Activated naive CD4-positive, alpha-beta T cell treated with anti-CD3 and anti-CD28 coated beads, Interleukin-2, amount 10 ng/mL, durations not matched to agents 7 days and 5 days (primary cell): ENCODE data around the gene EGFLAM.

Experiments
- CTCF ChIA-PET: fragments of 350-600 bp; sonication (Branson Sonifier 250); formaldehyde crosslinking; loops from one replicate; lab custom pipeline; 2021; ENCODE audit warnings: antibody characterized with exemption; lab: Charles Lee
- DNase-seq: peaks from one replicate; pipeline ENCODE4 v3.0.0-alpha.2; 2020
- H3K27ac Mint-ChIP-seq: one replicate; pipeline ENCODE4 v1.8.0; 2021; ENCODE audit warnings: mild to moderate bottlenecking, moderate library complexity, mixed read lengths
- H3K27me3 Mint-ChIP-seq: one replicate; pipeline ENCODE4 v1.8.0; 2021; ENCODE audit warnings: mild to moderate bottlenecking, mixed read lengths
- H3K36me3 Mint-ChIP-seq: one replicate; pipeline ENCODE4 v1.8.0; 2021; ENCODE audit warnings: mixed read lengths
- H3K4me1 Mint-ChIP-seq: one replicate; pipeline ENCODE4 v1.8.0; 2021; ENCODE audit warnings: mixed read lengths
- H3K4me3 Mint-ChIP-seq: one replicate; pipeline ENCODE4 v1.8.0; 2021; ENCODE audit warnings: mild to moderate bottlenecking, moderate library complexity, mixed read lengths
- H3K9me3 Mint-ChIP-seq: one replicate; pipeline ENCODE4 v1.8.0; 2021; ENCODE audit warnings: mixed read lengths

The EGFLAM gene

DNA sequence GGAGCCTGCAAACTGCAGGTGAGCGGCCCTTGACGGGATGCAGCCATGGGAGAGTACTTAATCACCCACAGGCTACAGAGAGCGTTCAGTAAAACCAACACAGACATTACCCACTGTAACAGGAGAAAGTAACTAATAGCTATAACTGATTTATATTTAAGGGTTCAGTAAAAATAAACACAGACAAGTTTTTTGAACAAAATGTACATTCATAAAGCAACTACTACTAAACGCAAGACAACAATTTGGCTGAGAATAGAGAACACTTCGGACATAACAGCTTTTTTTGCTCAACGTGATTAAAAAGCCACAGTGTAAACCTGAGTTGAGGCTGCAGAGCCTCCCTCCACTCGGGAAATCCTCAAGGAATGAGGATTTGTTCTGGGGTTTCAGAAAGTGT lies 236.4 kb downstream of the EGFLAM start:
- H3K4me3 Mint-ChIP-seq, result no peak overlapping the region
- peaks cover 25% of the 10 kb centered on the region for H3K27me3 Mint-ChIP-seq
- H3K27ac Mint-ChIP-seq, result no peak overlapping the region
- no peak for DNase-seq
- H3K36me3 Mint-ChIP-seq, result no peaks in the 10 kb centered on the region
- CTCF ChIA-PET, result no interaction called here
- no peaks in the 10 kb centered on the region for H3K4me1 Mint-ChIP-seq
- no peaks in the 10 kb centered on the region for H3K9me3 Mint-ChIP-seq

DNA sequence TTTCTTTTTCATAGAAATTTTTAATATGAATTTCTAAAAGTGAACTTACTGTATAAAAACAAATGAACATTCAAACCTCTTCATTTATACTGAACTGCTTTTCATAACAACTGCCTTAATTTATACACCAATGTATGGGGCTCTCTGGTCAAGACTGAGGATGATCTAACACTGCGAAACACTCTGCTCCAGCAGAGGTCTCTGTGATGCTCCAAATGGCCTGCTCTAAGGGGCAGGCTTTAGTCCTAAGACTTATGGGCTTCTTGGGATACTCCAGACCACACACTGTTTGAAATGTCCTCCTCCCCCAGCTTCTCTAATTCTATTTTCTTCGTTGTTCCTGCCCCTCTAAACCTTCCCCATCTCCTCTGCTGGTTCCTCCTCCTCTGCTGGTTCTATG lies 239.6 kb downstream of the EGFLAM start:
- peaks cover 17% of the 10 kb centered on the region for H3K27me3 Mint-ChIP-seq
- no peaks in the 10 kb centered on the region for H3K4me1 Mint-ChIP-seq
- CTCF ChIA-PET, result no interaction called here
- DNase-seq, result no peak
- no peak overlapping the region for H3K27ac Mint-ChIP-seq
- H3K4me3 Mint-ChIP-seq, result no peak overlapping the region
- no peaks in the 10 kb centered on the region for H3K36me3 Mint-ChIP-seq
- no peaks in the 10 kb centered on the region for H3K9me3 Mint-ChIP-seq

DNA sequence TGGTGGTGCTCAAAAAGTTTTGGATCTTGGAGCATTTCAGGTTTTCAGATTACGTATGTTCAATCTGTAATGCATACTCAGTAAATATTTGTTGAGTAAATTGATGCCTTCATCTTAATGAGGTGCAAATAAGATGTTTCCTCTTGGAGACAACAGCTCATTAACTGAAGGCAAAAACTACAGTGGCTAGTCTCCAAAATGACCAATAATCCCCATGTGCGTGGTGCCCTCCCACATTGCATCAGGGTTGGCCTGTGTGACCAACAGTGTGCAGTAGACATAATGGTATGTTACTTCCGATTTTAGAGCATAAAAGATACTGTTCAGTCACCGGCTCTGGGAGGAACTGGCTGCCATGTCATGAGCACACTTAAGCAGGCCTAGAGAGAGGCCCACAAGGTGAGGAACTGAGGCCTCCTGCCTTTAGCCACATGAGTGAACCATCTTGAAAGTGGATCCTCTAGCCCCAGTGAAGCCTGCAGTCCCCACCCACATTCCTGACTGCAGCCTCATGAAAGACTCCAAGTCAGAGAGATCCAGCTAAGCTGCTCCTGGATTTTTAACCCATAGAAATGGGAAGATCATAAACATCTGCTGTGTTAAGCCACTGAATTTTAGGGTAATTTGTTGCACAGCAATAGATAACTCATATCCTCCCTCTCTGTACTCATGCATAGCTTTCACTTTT lies 242.4 kb downstream of the EGFLAM start:
- no peaks in the 10 kb centered on the region for H3K36me3 Mint-ChIP-seq
- H3K4me3 Mint-ChIP-seq, result no peak overlapping the region
- H3K27ac Mint-ChIP-seq, result no peak overlapping the region
- peaks cover 7% of the 10 kb centered on the region for H3K27me3 Mint-ChIP-seq
- no peak for DNase-seq
- no peaks in the 10 kb centered on the region for H3K9me3 Mint-ChIP-seq
- no peaks in the 10 kb centered on the region for H3K4me1 Mint-ChIP-seq
- CTCF ChIA-PET, result interaction anchor here (0.7 kb wide), 1 partner anchor 449 kb away, joined by 3 read pairs; no protein-coding TSS in a partner anchor

DNA sequence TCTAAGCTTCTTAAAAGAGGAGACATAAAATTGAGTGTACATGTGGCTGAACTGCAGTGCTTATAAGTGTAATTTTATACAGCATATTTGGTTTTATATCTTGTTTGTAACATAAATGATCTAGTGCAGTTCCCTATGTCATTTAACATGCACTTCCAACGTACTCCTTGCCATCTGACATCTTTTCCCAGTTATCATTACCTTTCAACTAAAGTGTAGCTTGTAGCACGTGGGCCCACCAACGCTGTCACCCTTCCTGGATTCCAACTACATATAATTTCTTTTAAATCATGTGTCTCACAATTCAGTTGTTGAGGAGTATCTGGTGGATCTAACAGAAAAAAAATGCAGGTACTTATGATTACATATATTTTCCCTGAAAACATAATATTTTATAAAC lies 247.9 kb downstream of the EGFLAM start:
- H3K4me3 Mint-ChIP-seq, result no peak overlapping the region
- no peak overlapping the region for H3K27ac Mint-ChIP-seq
- no peaks in the 10 kb centered on the region for H3K36me3 Mint-ChIP-seq
- no peaks in the 10 kb centered on the region for H3K27me3 Mint-ChIP-seq
- CTCF ChIA-PET, result interaction anchor here (1.2 kb wide), 1 partner anchor 65 kb away, joined by 3 read pairs; no protein-coding TSS in a partner anchor
- H3K4me1 Mint-ChIP-seq, result no peaks in the 10 kb centered on the region
- no peak for DNase-seq
- no peaks in the 10 kb centered on the region for H3K9me3 Mint-ChIP-seq

DNA sequence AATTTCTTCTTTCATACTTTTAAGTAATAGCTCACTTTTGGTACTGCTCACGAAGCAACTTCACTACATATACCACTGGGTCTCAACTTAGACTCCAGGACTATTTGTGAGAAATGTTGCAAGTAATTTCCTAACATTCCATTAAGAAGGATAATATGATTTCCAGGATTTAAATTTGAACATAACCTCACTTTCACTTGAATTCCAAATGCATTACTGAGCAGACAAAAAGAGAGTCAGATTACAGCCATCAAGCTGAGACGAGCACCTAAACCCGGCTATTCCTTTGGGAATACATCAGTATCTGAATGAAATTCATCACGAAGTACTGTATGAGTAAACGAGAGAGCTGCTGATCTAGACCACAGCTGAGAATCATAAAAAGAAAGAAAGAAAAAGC lies 250.8 kb downstream of the EGFLAM start:
- Mint-ChIP-seq H3K4me3 (no peak overlapping the region), H3K27ac (no peak overlapping the region), H3K36me3 (no peaks in the 10 kb centered on the region), H3K27me3 (peaks cover 4% of the 10 kb centered on the region), H3K9me3 (no peaks in the 10 kb centered on the region), H3K4me1 (no peaks in the 10 kb centered on the region)
- DNase-seq, result no peak
- CTCF ChIA-PET, result no interaction called here
